ENCODE data around the gene NFX1.

NFX1 gene

DNA sequence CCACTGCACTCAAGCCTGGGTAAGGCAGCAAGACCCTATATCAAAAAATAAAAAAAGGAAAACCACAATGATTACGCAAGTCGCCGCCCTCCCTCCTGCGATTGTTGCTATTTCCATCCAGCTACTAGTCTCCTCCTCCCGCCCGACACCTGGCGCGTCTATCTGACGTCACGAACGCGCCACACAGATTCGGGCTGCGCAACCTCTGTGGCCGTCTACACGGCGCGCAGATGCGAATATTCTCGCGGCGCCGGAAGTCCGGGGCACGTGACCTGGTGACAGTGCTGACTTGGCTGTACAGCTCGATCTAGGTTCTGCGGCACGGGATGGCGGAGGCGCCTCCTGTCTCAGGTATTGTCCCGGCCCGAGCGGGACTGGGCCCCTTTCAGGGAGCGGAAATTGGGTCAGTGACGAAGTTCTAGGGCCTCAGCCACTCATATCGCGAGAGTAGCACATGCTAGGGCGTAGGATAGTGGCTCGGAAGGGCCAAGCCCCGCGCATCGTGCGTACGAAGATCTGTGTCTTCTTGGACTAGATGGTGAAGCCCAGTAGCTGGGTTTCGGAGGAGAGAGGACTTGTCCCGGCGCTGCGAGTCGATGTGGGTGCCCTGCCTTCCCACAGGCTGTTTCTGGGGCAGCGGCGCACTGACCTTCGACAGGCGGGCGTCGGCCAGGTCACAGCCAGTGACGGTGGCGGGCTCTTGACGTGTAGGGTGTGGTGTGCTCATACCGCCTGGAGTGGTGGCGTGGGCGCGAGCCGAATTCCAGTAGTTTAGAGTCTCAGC, at the start of gene NFX1:
NFX1 (plus strand) TSS at position 270 of the 784 bp plus-strand sequence; CDS start at position 327, 57 bp downstream.
- FAIRE-seq, result peak; percentile 88

DNA sequence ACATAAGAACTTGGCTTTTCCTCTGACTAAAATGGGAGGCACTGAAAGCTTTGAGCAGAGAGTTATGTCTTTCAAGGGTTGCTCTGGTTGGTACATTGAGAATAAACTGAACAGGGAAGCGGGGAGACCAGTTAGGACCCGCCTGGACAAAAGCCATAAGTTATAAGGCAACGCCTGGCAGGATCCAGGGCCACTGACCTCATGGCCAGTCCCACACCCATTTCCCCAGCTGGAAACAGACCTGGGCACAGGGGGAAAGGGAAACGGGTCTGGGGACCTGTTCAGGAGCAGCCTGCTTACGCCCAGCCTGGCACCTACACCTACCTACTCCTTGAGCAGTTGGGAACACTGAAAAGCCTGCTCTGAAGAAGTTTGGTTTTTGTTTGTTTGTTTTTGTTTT, 49.0 kb upstream of the NFX1 start:
- FAIRE-seq, result no peak

DNA sequence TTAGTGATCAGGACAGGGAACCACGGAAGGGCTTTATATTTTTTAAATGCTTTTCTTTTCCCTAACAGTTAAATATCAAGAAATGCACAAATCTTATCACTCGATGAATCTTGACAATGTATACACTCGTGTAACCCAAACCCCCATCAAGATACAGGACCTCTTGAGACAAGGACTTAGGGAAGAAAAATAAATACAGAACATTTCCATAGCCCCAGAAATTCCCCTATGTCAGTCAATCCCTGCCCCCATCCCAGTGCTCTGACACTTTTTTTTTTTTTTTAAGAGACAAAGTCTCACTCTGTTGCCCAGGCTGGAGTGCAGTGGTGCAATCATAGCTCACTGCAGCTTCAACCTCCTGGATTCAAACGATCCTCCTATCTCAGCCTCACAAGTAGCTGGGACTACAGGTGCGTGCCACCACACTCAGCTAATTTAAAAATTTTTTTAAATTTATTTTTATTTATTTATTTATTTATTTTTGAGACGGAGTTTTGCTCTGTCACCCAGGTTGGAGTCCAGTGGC, 47.6 kb upstream of the NFX1 start:
- FAIRE-seq, result no peak

DNA sequence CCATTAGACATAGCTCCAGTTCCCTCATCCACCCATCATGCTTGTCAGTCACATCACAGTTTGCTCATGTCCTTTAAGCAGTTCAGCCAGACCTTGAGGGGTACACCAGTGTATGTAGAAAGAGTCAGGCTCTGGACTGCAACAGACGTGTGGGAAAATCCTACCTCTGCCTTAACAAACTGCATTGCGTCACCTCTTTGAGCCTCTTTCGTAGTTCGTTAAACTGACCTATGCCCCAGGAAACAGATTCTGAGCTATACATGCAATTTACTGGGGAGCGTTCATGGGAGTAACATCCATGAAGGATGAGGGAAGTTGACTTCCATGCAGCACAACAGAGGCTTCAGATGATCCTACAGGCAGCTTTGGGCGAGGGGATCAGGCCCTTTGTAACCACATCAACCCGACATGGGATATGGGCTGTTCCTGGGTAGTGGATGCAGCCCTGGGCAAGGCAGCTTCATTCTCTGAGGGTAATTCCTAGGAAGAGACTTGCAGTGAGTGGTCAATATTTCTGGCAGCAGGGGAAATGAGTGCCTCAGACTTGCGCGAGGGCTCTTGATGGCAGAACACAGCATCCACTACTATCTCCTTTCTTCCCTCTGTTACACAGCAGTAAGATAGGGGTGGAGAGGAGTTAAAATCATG, 46.1 kb upstream of the NFX1 start:
- FAIRE-seq, result no peak

DNA sequence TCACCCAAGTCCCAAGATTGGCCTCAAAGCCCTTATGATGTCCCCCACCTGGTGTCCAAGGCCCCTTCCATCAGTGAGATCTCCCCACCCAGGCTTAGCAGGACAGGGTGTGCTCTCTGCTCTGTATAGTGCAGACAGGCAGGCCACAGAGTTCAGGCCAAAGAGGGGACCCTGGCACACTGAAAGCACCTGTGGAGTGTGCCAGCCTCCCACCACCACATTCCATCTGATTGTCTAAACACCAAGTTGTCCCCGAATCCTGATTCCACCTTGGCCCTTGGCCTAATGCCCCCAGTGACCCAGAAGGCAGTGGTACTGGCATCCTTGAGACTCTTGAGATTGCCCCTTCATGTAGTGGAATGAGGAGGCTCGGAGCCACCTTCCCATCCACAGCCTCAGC, 45.0 kb upstream of the NFX1 start:
- no peak for FAIRE-seq

DNA sequence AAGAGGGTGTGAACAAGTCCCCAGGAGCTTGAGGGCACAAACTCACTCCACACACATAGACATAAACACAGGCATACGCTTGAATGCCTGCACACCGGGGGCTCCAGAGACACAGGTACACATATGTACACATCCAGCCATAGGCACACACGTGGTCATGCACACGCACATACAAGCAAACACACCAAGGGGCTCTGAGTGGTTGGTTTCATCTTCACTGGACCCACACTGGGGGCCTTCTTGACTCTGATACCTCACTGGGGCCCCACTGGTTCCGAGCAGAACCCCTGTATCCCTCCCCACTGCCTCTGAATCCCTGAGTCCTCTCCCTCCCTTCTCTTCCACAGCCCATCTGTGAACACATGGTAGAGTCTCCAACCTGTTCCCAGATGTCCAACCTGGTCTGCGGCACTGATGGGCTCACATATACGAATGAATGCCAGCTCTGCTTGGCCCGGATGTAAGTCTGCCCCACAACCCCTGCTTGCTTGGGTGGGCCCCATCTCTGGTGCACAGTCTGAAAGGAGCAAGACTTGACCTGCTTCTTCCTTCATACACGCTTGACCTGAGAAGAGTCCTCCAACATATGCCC, 44.0 kb upstream of the NFX1 start:
- no peak for FAIRE-seq

DNA sequence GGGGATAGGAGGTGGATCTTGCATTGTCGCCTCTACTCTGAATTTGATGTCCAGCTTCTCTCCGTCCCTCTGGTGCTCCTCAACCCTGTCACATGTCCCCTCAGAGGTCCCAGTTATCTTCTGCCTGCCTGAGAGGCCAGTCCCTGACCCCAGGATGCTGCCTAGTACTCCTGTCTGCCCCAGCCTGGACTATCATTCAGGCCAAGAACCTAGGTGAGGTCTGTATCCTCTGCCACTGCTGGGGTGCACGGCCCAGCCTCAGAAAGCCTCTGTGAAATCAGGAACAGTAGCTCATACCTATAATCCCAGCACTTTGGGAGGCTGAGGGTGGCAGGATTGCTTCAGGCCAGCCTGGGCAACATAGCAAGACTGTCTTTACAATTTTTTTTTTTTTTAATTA, 41.7 kb upstream of the NFX1 start:
- FAIRE-seq, result no peak

DNA sequence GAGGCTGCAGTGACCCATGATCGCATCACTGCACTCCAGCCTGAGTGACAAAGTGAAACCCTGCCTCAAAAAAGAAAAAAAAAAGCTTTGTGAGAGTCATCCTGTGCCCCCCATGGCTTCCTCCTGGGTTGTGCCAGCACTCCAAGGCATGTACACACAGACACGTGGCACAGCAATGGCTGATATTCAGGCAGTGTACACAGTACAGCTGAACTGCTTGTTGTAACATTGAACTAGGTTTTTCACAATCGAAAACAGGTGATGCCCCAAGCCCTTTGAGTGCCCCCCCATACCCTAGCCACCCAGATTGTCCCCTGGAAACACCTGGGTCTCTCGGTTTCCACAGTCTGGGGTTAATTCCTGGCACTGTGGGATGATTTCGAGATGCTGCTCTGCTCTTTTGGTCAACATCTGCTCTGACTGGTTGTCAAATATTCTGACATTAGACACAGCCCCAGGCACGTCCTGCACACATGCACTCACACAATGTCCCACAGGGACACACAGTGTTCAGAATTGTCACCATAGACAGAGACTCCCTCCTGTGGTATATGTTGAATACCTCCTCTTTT, 41.1 kb upstream of the NFX1 start:
- FAIRE-seq, result no peak

DNA sequence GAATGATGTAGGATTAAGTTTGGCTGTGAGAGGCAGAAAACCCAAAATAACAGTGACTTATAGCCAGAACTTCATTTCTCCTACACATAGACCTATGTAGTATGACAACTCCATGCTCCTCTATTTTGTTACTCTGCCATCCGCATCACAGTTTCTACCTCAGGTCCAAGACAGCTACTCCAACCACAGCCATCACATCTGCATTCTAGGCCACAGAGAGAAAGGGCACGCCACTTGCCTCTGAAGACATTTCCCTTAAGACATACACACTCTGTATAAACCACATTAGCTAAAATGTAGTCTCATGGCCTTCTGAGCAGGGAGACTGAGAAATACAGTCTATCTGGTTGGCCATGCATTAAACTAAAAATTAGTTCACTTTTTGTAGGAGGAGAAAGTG, 40.3 kb upstream of the NFX1 start:
- no peak for FAIRE-seq

DNA sequence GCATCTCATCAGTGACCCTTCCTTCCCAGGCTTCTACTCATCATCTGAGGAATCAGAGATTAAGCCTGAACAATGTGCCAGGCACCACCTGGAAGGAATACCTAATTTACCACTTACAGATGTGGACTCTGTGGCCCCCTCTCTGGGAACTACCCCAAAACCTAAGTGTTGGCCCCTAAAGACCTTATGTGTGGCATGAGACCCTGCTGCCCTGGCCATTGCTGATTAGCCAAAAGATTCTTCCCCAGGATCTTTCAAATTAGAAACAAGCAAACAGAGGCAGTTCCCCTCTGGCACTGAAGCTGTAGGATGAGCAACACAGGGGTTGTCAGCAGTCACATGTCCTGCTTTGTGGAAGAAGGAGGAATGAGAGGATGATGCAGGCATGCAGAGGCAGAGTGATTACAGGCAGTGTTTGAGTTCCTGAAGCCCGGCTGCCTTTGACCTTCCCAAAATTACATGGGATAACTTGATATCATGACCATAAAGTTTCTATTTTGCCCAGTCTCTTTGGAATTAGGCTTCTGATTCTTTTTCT, 39.8 kb upstream of the NFX1 start:
- FAIRE-seq, result no peak

DNA sequence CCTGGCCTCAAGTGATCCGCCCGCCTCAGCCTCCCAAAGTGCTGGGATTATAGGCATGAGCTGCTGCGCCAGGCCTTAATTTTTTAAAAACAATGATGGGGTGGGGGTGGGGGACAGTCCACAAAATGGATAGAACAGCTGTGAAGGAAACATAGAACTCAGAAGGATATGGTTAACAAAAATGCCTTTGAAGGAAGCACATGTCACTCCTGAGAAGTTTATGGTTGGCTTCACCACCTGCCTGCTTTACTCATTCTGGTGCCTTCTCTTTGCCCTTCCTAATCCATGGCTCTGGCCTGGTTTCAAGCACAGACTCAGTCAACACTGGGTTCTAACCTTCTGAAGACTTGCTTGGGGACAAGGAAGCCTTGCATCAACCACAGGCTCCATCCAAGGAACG, 36.1 kb upstream of the NFX1 start:
- no peak for FAIRE-seq

DNA sequence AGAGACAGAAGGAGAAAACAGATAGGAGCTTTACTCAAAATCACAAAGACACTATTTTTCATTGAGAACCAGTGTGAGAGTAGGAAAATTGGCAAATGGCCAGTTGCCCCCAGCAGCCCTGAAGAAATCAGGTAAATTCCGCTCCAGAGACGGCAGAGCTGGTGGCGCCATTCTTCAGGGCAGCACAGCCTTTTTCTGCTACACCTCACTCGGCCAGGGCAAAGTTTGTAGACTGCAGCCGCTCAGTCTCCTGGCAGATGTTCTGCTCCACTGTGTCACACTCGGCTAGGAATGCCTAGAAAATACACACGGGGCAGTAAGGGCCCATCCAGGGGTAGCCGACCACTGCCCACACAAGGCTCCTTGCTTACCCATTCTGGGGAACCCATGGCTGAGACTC, 35.3 kb upstream of the NFX1 start:
- no peak for FAIRE-seq

DNA sequence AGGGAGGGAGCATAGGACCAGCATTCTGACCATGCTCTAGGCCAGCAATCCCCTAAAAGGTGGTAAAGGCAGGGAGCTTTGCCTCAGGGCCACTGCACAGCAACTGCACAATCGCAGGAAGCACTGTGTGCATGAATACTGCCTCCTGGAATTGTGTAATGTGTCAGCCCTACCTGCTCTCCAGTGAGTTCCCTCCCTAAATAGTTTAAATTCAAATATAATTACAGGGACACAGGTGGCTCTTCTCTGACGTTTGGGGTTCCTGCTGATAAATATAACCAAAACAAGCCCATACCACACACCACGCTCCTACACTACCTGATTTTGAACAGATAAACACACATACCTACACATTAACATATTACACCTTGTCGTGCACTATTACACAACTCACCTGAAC, 34.8 kb upstream of the NFX1 start:
- no peak for FAIRE-seq

DNA sequence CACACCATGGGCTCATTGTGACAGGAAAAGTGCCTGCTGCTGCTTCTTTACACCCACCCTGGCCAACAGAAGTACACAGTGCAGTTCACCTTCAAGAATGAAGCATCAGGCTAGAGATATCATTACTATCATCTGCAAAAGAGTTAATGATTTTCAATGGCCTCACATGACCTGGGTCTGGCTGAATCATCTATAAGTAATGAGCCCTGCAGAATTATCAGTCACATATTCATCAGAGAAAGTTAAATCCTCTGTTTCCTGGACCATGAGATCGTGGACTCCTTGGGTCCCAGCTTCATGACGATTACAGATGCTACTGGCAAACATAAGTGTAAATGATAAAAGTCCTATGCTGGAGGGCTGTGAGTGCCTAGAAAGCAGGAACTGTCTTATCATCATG, 34.1 kb upstream of the NFX1 start:
- FAIRE-seq, result no peak

DNA sequence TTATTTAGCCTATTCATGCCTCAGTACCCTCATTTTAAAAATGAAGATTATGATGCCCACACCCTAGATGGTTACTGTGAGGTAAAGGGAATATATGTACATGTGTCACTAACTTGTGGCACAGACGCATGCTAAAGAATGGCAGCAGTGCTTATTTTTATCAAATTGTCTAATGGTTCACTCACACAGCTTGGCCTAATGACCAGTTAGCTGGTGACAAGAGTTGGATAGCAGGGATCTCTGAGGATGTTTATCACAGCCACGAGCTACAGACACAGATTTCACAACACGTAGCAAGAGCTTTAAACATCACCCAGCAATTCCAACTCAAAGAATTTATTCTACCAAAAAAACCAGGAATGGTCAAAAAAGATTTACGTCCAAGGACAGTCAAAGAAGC, 33.0 kb upstream of the NFX1 start:
- FAIRE-seq, result no peak

DNA sequence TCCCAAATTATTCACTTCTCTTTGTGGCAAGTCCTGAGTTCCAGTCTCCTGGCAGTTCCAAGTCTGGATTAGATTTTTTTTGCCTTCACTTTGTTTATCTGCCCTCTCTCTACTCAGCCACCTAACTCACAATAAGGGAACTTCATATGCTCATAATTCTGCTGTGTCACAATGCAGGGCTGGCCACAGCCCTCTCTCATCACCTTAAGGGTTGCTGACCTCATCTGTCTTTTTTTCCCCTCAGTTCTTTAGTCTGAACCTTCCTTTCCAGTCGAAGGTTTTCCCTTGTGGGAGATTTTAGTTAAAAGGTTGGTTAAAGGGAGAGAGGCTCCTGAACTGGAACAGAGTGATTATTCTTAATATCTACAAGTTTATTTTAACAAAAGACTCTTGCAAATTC, 29.9 kb upstream of the NFX1 start:
- no peak for FAIRE-seq

DNA sequence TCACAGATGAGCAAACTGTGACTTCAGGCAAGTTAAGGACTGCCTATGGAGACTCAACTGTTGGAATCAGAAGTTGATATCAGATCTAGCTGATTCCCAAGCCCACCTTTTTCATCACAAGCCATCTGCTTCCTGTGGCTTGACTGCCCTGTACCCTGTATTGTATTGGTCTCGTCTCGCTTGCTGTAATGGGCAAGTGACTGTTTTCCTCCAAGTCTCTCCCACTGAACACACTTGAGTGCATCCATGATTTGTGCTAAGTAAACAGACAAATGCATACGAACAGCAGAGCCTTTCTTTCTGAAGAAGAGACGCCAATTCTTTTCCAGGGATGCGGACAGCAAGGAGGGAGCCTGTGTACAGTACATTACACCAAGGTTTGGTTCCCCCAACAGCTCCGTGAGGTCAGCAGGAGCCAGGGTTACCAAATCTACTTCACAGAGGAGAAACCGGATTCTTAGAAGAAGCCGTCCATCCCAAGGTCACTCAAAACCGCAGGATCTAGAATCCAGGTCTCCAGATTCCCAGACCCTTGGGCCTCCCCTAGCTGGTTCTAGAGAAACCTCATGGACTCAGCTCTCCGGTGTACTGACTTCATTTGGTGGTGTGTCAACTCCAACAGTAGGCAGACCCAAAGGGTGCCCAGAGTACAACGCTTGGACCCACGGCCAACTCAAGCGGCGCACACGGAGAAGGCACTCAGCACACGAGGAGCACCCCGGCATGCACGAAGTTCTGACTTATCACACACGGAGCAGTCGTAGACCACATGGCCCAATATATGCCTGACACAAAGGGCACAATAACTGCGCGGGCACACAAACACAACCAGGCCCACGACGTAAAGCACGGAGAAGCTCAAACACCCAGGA, 26.9 kb upstream of the NFX1 start:
- FAIRE-seq, result no peak

DNA sequence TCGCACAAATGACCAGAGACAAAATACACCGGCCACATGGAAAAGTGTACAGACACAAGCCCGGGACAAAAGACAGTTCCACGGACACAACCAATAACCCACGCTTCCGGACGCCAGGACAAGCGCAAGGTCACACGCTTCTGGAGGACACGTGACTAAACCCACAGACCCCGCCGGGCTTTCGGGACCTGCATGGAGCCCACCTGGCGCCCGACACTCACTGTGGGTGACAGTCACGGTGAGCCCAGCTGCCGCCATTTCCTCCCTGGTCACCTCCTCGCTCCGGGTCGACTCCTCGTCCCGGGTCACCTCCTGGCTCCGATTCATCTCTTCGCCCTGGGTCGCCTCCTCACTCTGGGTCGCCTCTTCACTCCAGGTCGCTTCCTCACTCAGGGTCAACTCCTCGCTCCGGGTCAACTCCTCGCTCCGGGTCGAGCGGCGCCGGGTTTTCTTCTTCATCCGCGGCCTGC, 26.3 kb upstream of the NFX1 start:
- FAIRE-seq, result no peak

DNA sequence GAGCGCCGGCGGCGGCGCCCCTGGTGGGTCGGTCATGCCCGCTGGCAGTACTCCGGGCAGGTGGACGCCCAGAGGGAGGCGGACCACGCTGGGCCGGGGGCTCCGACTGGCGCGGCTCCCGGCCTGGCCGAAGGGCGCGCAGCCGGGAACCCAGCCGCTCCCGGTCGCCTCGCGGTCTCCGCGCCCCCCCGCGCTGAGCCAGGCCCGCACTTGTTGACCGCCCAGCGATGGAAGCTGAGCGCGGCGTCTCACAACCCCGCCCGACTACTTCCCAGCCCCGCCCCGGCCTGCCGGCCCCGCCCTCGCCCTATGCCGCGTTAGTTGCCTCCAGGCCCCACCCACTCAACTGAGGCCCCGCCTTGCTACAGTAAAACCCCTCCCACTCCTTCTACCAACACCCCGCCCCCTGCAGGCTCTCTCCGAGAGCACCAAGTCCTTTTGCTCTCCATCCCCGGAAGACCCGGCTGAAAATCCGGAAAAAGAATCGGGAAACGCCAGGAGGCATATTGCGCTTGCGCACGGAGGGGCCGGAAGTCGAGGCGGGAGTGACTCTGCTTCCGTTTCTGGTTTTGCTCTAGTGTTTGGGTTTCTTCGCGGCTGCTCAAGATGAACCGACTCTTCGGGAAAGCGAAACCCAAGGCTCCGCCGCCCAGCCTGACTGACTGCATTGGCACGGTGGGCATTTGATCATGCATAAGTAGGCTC, 25.7 kb upstream of the NFX1 start, which contains the start of the genes BAG1 and CHMP5:
BAG1 (minus strand) TSS at position 236 of the 705 bp plus-strand sequence.
CHMP5 (plus strand) TSS at position 577 of the 705 bp plus-strand sequence; CDS start at position 607, 30 bp downstream.
- peak; percentile 97 for FAIRE-seq

DNA sequence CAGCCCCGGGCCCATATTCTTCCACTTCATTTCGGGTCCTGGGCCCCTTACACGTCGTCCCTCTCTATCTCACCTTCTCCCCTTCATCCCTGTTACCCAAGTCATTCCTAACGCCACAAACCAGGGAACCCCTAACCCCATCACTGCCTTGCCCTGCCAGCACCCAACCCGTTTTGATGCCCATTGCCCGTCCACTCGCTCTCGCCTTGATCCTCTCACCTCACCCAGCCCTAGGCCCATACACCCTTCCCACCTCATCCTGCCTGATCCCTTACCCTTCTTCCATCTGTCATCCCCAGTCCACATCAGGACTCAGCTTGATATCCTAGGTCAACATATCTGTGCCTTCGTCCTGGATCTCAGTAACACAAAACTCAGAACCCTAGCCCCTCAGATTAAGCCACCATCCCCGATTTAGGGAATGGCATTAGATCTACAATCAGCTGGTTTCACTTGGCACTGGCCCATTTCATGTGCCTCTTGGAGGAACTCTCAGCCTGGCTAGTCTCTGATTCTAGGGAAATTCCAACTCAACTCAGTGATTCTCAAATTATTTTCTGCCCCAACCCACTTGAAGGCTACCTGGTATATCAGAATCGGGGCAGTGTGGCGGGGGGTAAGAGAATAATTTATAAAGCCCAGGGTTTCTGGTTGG, 25.0 kb upstream of the NFX1 start:
- no peak for FAIRE-seq

Data from A204.1 (cell line).